ENCODE data around the gene MRPL38.

DNA sequence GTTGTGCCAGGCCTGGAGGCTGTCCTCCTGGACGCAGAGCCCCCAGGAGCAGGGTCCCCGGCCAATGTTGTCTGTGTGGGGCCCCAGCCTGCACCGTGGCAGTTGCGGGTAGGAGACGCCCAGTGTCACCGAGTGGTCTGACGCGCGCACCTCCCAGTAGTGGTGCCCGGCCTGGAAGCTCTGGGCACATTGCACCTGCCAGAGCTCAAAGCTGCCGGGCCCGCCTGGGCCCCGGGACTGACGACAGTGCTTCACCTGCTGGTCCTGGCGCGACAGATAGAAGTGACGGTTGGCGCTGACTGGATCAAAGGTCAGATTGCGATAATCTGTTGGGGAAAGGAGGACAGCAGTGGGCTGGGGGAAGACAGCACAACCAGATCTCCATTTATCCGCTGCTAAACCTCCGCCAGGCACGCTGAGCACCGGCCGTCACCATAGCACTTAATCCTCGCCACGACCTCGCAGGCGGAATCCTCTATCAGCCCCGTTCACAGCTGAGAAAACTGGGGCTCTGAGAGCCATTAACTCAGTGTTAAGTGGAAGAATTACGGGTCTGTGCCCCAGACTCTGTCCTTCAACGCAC lies 13.6 kb downstream of the MRPL38 start:
- TF ChIP-seq, protein P1, sequence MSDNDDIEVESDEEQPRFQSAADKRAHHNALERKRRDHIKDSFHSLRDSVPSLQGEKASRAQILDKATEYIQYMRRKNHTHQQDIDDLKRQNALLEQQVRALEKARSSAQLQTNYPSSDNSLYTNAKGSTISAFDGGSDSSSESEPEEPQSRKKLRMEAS (IDR thresholded peaks at IDR 0.05; ENCODE audit: low read depth), result no peak
- TF ChIP-seq, protein P2, sequence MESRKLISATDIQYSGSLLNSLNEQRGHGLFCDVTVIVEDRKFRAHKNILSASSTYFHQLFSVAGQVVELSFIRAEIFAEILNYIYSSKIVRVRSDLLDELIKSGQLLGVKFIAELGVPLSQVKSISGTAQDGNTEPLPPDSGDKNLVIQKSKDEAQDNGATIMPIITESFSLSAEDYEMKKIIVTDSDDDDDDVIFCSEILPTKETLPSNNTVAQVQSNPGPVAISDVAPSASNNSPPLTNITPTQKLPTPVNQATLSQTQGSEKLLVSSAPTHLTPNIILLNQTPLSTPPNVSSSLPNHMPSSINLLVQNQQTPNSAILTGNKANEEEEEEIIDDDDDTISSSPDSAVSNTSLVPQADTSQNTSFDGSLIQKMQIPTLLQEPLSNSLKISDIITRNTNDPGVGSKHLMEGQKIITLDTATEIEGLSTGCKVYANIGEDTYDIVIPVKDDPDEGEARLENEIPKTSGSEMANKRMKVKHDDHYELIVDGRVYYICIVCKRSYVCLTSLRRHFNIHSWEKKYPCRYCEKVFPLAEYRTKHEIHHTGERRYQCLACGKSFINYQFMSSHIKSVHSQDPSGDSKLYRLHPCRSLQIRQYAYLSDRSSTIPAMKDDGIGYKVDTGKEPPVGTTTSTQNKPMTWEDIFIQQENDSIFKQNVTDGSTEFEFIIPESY (IDR thresholded peaks at IDR 0.05; ENCODE audit: borderline replicate concordance, low read depth), result no peak
- TF ChIP-seq POLR2AphosphoS5 (IDR thresholded peaks at IDR 0.05; ENCODE audit: low read depth, low read length), result no peak
- TF ChIP-seq CTCF (IDR thresholded peaks at IDR 0.05), result no peak
- no peak for TF ChIP-seq USF1 (IDR thresholded peaks at IDR 0.05; ENCODE audit: borderline replicate concordance, low read depth)
- TF ChIP-seq NFIC (IDR thresholded peaks at IDR 0.05; ENCODE audit: borderline replicate concordance), result no peak
- no peak for TF ChIP-seq SIN3A (IDR thresholded peaks at IDR 0.05; ENCODE audit: borderline replicate concordance, low read depth, low read length)
- TF ChIP-seq GABPA (IDR thresholded peaks at IDR 0.05; ENCODE audit: low read depth), result no peak
- TF ChIP-seq TAF1 (IDR thresholded peaks at IDR 0.05; ENCODE audit: borderline replicate concordance, low read depth, low read length), result no peak
- TF ChIP-seq NRF1 (IDR thresholded peaks at IDR 0.05; ENCODE audit: low read depth, low read length), result no peak
- no peak for TF ChIP-seq TCF12 (IDR thresholded peaks at IDR 0.05)
- TF ChIP-seq EZH2phosphoT487 (IDR thresholded peaks at IDR 0.05; ENCODE audit: borderline replicate concordance, low read depth), result no peak
- no peak for TF ChIP-seq SMC3 (IDR thresholded peaks at IDR 0.05; ENCODE audit: low read depth, low read length)
